K562 (cell line): ENCODE results near the gene TAF11L12. TPM values are rescaled to one million over a fixed set of nuclear protein-coding genes. Genes with fewer than 3 reads are reported as not detected.

Experiments
- polyA plus RNA-seq, 8 experiments: library from polyadenylated mRNA; depleted of rRNA in 4 of 8; stranded (reverse) in 5 of 8; unstranded in 3 of 8; fragments of >200 nt; fragmentation: Nextera tagmentation in 2 of 8; fragmentation: Illumina TruSeq in 1 of 8; extraction: Ambion mirVana in 2 of 8; extraction: Trizol in 1 of 8; gene quantifications; 2 replicates each; pipeline versions ENCODE4 v1.2.1 to v1.2.3, GENCODE V29; 2011 to 2014; ENCODE audit warnings: inconsistent platforms in 1 of 8, missing spikeins in 1 of 8
- small RNA-seq: library from RNA; depleted of rRNA; stranded (forward); fragments of <200 nt; gene quantifications from one replicate; pipeline ENCODE3, GENCODE V24; 2014
- total RNA-seq, 7 experiments: library from RNA; depleted of rRNA in 6 of 7; stranded (reverse); fragments of >200 nt in 6 of 7; fragmentation: Illumina TruSeq in 2 of 7; extraction: Trizol in 2 of 7; gene quantifications; 2 replicates each; pipeline versions ENCODE4 v1.2.1 to v1.2.3, GENCODE V29; 2011 to 2021; ENCODE audit warnings: low replicate concordance in 1 of 7

Gene TAF11L12
- total and polyA plus RNA-seq, 9 of the 15 experiments (the other 6 are each of a cell fraction or from before 2014, with no cell fraction given): not detected

Small RNA genes lying within 50 kb of the gene (small RNA-seq; reads per million reads assigned to genes)
- not detected for gene AC233724.1
- gene AC233724.2: not detected
- not detected for gene AC233724.3
- gene AC233724.4: not detected
- gene AC233724.6: not detected
- not detected for gene AC233724.7

Other genes with a start within 250 kb of the TAF11L12 start
Only the 7 nearest of the 12 such genes appear.
- not detected in 2 replicates for gene TAF11L7, start 24.6 kb upstream of the TAF11L12 start, total RNA-seq (2014; rRNA removed)
- gene TAF11L7, start 24.6 kb upstream of the TAF11L12 start, total RNA-seq (2014; rRNA removed; fragmentation: Illumina TruSeq; extraction: Trizol): not detected in 2 replicates
- gene TAF11L7, start 24.6 kb upstream of the TAF11L12 start, total RNA-seq (2015; rRNA removed; fragmentation: Illumina TruSeq; extraction: Trizol): not detected in 2 replicates
- gene TAF11L7, start 24.6 kb upstream of the TAF11L12 start, total RNA-seq (2021): not detected in 2 replicates
- gene TAF11L7, start 24.6 kb upstream of the TAF11L12 start, polyA plus RNA-seq (2011; rRNA removed): 1.9 TPM in 1 of 2 replicates, not detected in the other
- gene TAF11L7, start 24.6 kb upstream of the TAF11L12 start, polyA plus RNA-seq (2014; fragmentation: Illumina TruSeq; extraction: Trizol): not detected in 2 replicates
- gene TAF11L7, start 24.6 kb upstream of the TAF11L12 start, polyA plus RNA-seq (2014; fragmentation: Nextera tagmentation; extraction: Ambion mirVana): under 1 TPM in 1 of 2 experiments, not detected in 1; 0.27 TPM
- 0.20 TPM in 1 of 2 replicates, not detected in the other for gene TAF11L7, start 24.6 kb upstream of the TAF11L12 start, polyA plus RNA-seq (2014; rRNA removed)
- not detected in 2 replicates for gene TAF11L8, start 19.4 kb upstream of the TAF11L12 start, total RNA-seq (2014; rRNA removed)
- not detected in 2 replicates for gene TAF11L8, start 19.4 kb upstream of the TAF11L12 start, total RNA-seq (2014; rRNA removed; fragmentation: Illumina TruSeq; extraction: Trizol)
- not detected in 2 replicates for gene TAF11L8, start 19.4 kb upstream of the TAF11L12 start, total RNA-seq (2015; rRNA removed; fragmentation: Illumina TruSeq; extraction: Trizol)
- not detected in 2 replicates for gene TAF11L8, start 19.4 kb upstream of the TAF11L12 start, total RNA-seq (2021)
- gene TAF11L8, start 19.4 kb upstream of the TAF11L12 start, polyA plus RNA-seq (2011; rRNA removed): not detected in 2 replicates
- gene TAF11L8, start 19.4 kb upstream of the TAF11L12 start, polyA plus RNA-seq (2014; fragmentation: Illumina TruSeq; extraction: Trizol): not detected in 2 replicates
- gene TAF11L8, start 19.4 kb upstream of the TAF11L12 start, polyA plus RNA-seq (2014; fragmentation: Nextera tagmentation; extraction: Ambion mirVana): not detected
- gene TAF11L8, start 19.4 kb upstream of the TAF11L12 start, polyA plus RNA-seq (2014; rRNA removed): not detected in 2 replicates
- 0.57 and 0.68 TPM in 2 replicates for gene TAF11L9, start 16.0 kb upstream of the TAF11L12 start, total RNA-seq (2014; rRNA removed)
- 0.29 TPM in 1 of 2 replicates, not detected in the other for gene TAF11L9, start 16.0 kb upstream of the TAF11L12 start, total RNA-seq (2014; rRNA removed; fragmentation: Illumina TruSeq; extraction: Trizol)
- gene TAF11L9, start 16.0 kb upstream of the TAF11L12 start, total RNA-seq (2015; rRNA removed; fragmentation: Illumina TruSeq; extraction: Trizol): not detected in 2 replicates
- 0.53 TPM in 1 of 2 replicates, not detected in the other for gene TAF11L9, start 16.0 kb upstream of the TAF11L12 start, total RNA-seq (2021)
- not detected in 2 replicates for gene TAF11L9, start 16.0 kb upstream of the TAF11L12 start, polyA plus RNA-seq (2011; rRNA removed)
- gene TAF11L9, start 16.0 kb upstream of the TAF11L12 start, polyA plus RNA-seq (2014; fragmentation: Illumina TruSeq; extraction: Trizol): not detected in 2 replicates
- gene TAF11L9, start 16.0 kb upstream of the TAF11L12 start, polyA plus RNA-seq (2014; fragmentation: Nextera tagmentation; extraction: Ambion mirVana): under 1 TPM in 1 of 2 experiments, not detected in 1; 0.27 TPM
- gene TAF11L9, start 16.0 kb upstream of the TAF11L12 start, polyA plus RNA-seq (2014; rRNA removed): 0.20 TPM in 1 of 2 replicates, not detected in the other
- 0.57 and 0.68 TPM in 2 replicates for gene TAF11L10, start 12.6 kb upstream of the TAF11L12 start, total RNA-seq (2014; rRNA removed)
- 0.29 TPM in 1 of 2 replicates, not detected in the other for gene TAF11L10, start 12.6 kb upstream of the TAF11L12 start, total RNA-seq (2014; rRNA removed; fragmentation: Illumina TruSeq; extraction: Trizol)
- not detected in 2 replicates for gene TAF11L10, start 12.6 kb upstream of the TAF11L12 start, total RNA-seq (2015; rRNA removed; fragmentation: Illumina TruSeq; extraction: Trizol)
- 0.53 TPM in 1 of 2 replicates, not detected in the other for gene TAF11L10, start 12.6 kb upstream of the TAF11L12 start, total RNA-seq (2021)
- 3.7 TPM in 1 of 2 replicates, not detected in the other for gene TAF11L10, start 12.6 kb upstream of the TAF11L12 start, polyA plus RNA-seq (2011; rRNA removed)
- not detected in 2 replicates for gene TAF11L10, start 12.6 kb upstream of the TAF11L12 start, polyA plus RNA-seq (2014; fragmentation: Illumina TruSeq; extraction: Trizol)
- under 1 TPM in 1 of 2 experiments, not detected in 1; 0.27 TPM for gene TAF11L10, start 12.6 kb upstream of the TAF11L12 start, polyA plus RNA-seq (2014; fragmentation: Nextera tagmentation; extraction: Ambion mirVana)
- gene TAF11L10, start 12.6 kb upstream of the TAF11L12 start, polyA plus RNA-seq (2014; rRNA removed): 0.20 TPM in 1 of 2 replicates, not detected in the other
- not detected in 2 replicates for gene TAF11L11, start 6.2 kb upstream of the TAF11L12 start, total RNA-seq (2014; rRNA removed)
- not detected in 2 replicates for gene TAF11L11, start 6.2 kb upstream of the TAF11L12 start, total RNA-seq (2014; rRNA removed; fragmentation: Illumina TruSeq; extraction: Trizol)
- not detected in 2 replicates for gene TAF11L11, start 6.2 kb upstream of the TAF11L12 start, total RNA-seq (2015; rRNA removed; fragmentation: Illumina TruSeq; extraction: Trizol)
- gene TAF11L11, start 6.2 kb upstream of the TAF11L12 start, total RNA-seq (2021): not detected in 2 replicates
- gene TAF11L11, start 6.2 kb upstream of the TAF11L12 start, polyA plus RNA-seq (2011; rRNA removed): not detected in 2 replicates
- gene TAF11L11, start 6.2 kb upstream of the TAF11L12 start, polyA plus RNA-seq (2014; fragmentation: Illumina TruSeq; extraction: Trizol): not detected in 2 replicates
- not detected for gene TAF11L11, start 6.2 kb upstream of the TAF11L12 start, polyA plus RNA-seq (2014; fragmentation: Nextera tagmentation; extraction: Ambion mirVana)
- not detected in 2 replicates for gene TAF11L11, start 6.2 kb upstream of the TAF11L12 start, polyA plus RNA-seq (2014; rRNA removed)
- gene TAF11L13, start 21.7 kb downstream of the TAF11L12 start, total RNA-seq (2014; rRNA removed): not detected in 2 replicates
- not detected in 2 replicates for gene TAF11L13, start 21.7 kb downstream of the TAF11L12 start, total RNA-seq (2014; rRNA removed; fragmentation: Illumina TruSeq; extraction: Trizol)
- gene TAF11L13, start 21.7 kb downstream of the TAF11L12 start, total RNA-seq (2015; rRNA removed; fragmentation: Illumina TruSeq; extraction: Trizol): not detected in 2 replicates
- gene TAF11L13, start 21.7 kb downstream of the TAF11L12 start, total RNA-seq (2021): not detected in 2 replicates
- gene TAF11L13, start 21.7 kb downstream of the TAF11L12 start, polyA plus RNA-seq (2011; rRNA removed): not detected in 2 replicates
- gene TAF11L13, start 21.7 kb downstream of the TAF11L12 start, polyA plus RNA-seq (2014; fragmentation: Illumina TruSeq; extraction: Trizol): not detected in 2 replicates
- not detected for gene TAF11L13, start 21.7 kb downstream of the TAF11L12 start, polyA plus RNA-seq (2014; fragmentation: Nextera tagmentation; extraction: Ambion mirVana)
- gene TAF11L13, start 21.7 kb downstream of the TAF11L12 start, polyA plus RNA-seq (2014; rRNA removed): not detected in 2 replicates
- gene TAF11L14, start 24.1 kb downstream of the TAF11L12 start, total RNA-seq (2014; rRNA removed): not detected in 2 replicates
- not detected in 2 replicates for gene TAF11L14, start 24.1 kb downstream of the TAF11L12 start, total RNA-seq (2014; rRNA removed; fragmentation: Illumina TruSeq; extraction: Trizol)
- not detected in 2 replicates for gene TAF11L14, start 24.1 kb downstream of the TAF11L12 start, total RNA-seq (2015; rRNA removed; fragmentation: Illumina TruSeq; extraction: Trizol)
- not detected in 2 replicates for gene TAF11L14, start 24.1 kb downstream of the TAF11L12 start, total RNA-seq (2021)
- gene TAF11L14, start 24.1 kb downstream of the TAF11L12 start, polyA plus RNA-seq (2011; rRNA removed): not detected in 2 replicates
- not detected in 2 replicates for gene TAF11L14, start 24.1 kb downstream of the TAF11L12 start, polyA plus RNA-seq (2014; fragmentation: Illumina TruSeq; extraction: Trizol)
- not detected for gene TAF11L14, start 24.1 kb downstream of the TAF11L12 start, polyA plus RNA-seq (2014; fragmentation: Nextera tagmentation; extraction: Ambion mirVana)
- gene TAF11L14, start 24.1 kb downstream of the TAF11L12 start, polyA plus RNA-seq (2014; rRNA removed): not detected in 2 replicates